GM18508 (cell line): Measurements from ENCODE around the gene PRKCH.

Experiments
- ATAC-seq: cut with Tn5 transposase; IDR thresholded peaks from one replicate; pipeline ENCODE4 v1.9.1; 2021; ENCODE audit warnings: moderate number of reproducible peaks; ENCODE audit not compliant: insufficient read depth, unreplicated experiment

PRKCH gene

GRCh38 chr14:61334197-61334701 lies 12.9 kb downstream of the PRKCH start:
- ATAC-seq, result no peak

GRCh38 chr14:61335049-61335448 lies 13.7 kb downstream of the PRKCH start:
- ATAC-seq, result no peak

- no peak for ATAC-seq
These were observed 14.4 kb downstream of the PRKCH start for GRCh38 chr14:61335671-61336275.

- ATAC-seq, result no peak
These were observed 16.5 kb downstream of the PRKCH start for GRCh38 chr14:61337893-61338292.

- ATAC-seq, result no peak
These were observed 17.1 kb downstream of the PRKCH start for GRCh38 chr14:61338457-61338856.

- no peak for ATAC-seq
These were observed 20.2 kb downstream of the PRKCH start for GRCh38 chr14:61341275-61342206.

GRCh38 chr14:61342486-61342885 lies 21.1 kb downstream of the PRKCH start:
- no peak for ATAC-seq

GRCh38 chr14:61342932-61343331 lies 21.6 kb downstream of the PRKCH start:
- no peak for ATAC-seq

GRCh38 chr14:61343471-61343870 lies 22.1 kb downstream of the PRKCH start:
- no peak for ATAC-seq

- ATAC-seq, result no peak
These were observed 22.6 kb downstream of the PRKCH start for GRCh38 chr14:61343991-61344405.

GRCh38 chr14:61344437-61345150 lies 23.2 kb downstream of the PRKCH start:
- no peak for ATAC-seq

- no peak for ATAC-seq
These were observed 23.7 kb downstream of the PRKCH start for GRCh38 chr14:61345151-61345482.

- ATAC-seq, result no peak
These were observed 24.8 kb downstream of the PRKCH start for GRCh38 chr14:61346221-61346620.

- ATAC-seq, result no peak
These were observed 25.4 kb downstream of the PRKCH start for GRCh38 chr14:61346793-61347192.

- ATAC-seq, result no peak
These were observed 26.6 kb downstream of the PRKCH start for GRCh38 chr14:61347826-61348443.

- ATAC-seq, result no peak
These were observed 29.3 kb downstream of the PRKCH start for GRCh38 chr14:61350427-61351270.

- no peak for ATAC-seq
These were observed 30.1 kb downstream of the PRKCH start for GRCh38 chr14:61351477-61351876.

GRCh38 chr14:61355892-61356325 lies 34.5 kb downstream of the PRKCH start:
- ATAC-seq, result no peak

GRCh38 chr14:61357123-61357522 lies 35.7 kb downstream of the PRKCH start:
- no peak for ATAC-seq
